HepG2 (cell line): ENCODE data around the gene XPO5. TPM values are rescaled to one million over a fixed set of nuclear protein-coding genes. Genes with fewer than 3 reads are reported as not detected.

ENCODE experiments used
- ATF7 ChIP-seq, 2 experiments: fragments of 450-650 bp in 1 of 2; sonication (generic) in 1 of 2; formaldehyde crosslinking in 1 of 2; IDR thresholded peaks; 2 replicates each; pipeline versions ENCODE4 v1.4.0 to v1.6.1; 2016 to 2020; ENCODE audit warnings: antibody characterized with exemption in 1 of 2, mild to moderate bottlenecking in 1 of 2, missing genetic modification reagents in 1 of 2
- ATRX ChIP-seq: sonication (generic); formaldehyde crosslinking; IDR thresholded peaks from 2 replicates; pipeline ENCODE4 v1.4.0; 2020; ENCODE audit warnings: missing genetic modification reagents, borderline replicate concordance
- DNMT3B ChIP-seq: conservative IDR thresholded peaks from 2 replicates; pipeline ENCODE4 v1.6.1; 2016; ENCODE audit warnings: missing biosample characterization, control low read depth
- GLI4 ChIP-seq: sonication (generic); formaldehyde crosslinking; IDR thresholded peaks from 2 replicates; pipeline ENCODE4 v1.5.1; 2020; ENCODE audit warnings: missing genetic modification reagents, mild to moderate bottlenecking, moderate library complexity, borderline replicate concordance
- HNF4G ChIP-seq, 2 experiments: sonication (generic) in 1 of 2; formaldehyde crosslinking in 1 of 2; IDR thresholded peaks; 2 replicates each; pipeline versions ENCODE4 v1.4.0 to v1.6.1; 2011 to 2020; ENCODE audit warnings: borderline replicate concordance in 2 of 2, low read depth in 2 of 2, mild to moderate bottlenecking in 2 of 2, low read length in 1 of 2, missing genetic modification reagents in 1 of 2, moderate library complexity in 1 of 2
- HOXA3 ChIP-seq: sonication (generic); formaldehyde crosslinking; IDR thresholded peaks from 2 replicates; pipeline ENCODE4 v1.5.0; 2020; ENCODE audit warnings: missing genetic modification reagents
- JUND ChIP-seq: sonication (generic); formaldehyde crosslinking; IDR thresholded peaks from 2 replicates; pipeline ENCODE4 v1.8.0; 2022; ENCODE audit warnings: mild to moderate bottlenecking, missing genetic modification reagents
- MAX ChIP-seq: IDR thresholded peaks from 2 replicates; pipeline ENCODE4 v1.6.1; 2012; ENCODE audit warnings: inconsistent platforms
- POLR2G ChIP-seq: fragments of 200-400 bp; formaldehyde crosslinking; IDR thresholded peaks from 2 replicates; pipeline ENCODE4 v1.6.1; 2018; ENCODE audit warnings: mild to moderate bottlenecking, low read depth, low read length, moderate library complexity
- PRDM4 ChIP-seq: sonication (generic); formaldehyde crosslinking; IDR thresholded peaks from 2 replicates; pipeline ENCODE4 v1.9.0; 2021; ENCODE audit warnings: missing genetic modification reagents, borderline replicate concordance
- REPIN1 ChIP-seq: sonication (generic); formaldehyde crosslinking; IDR thresholded peaks from 2 replicates; pipeline ENCODE4 v1.8.0; 2022; ENCODE audit warnings: missing genetic modification reagents, low read depth, mild to moderate bottlenecking, borderline replicate concordance
- SIN3A ChIP-seq: IDR thresholded peaks from 2 replicates; pipeline ENCODE4 v1.6.1; 2011; ENCODE audit warnings: low read depth, mild to moderate bottlenecking, control low read depth, low read length, borderline replicate concordance
- U2AF1 ChIP-seq: fragments of 200-400 bp; formaldehyde crosslinking; optimal IDR thresholded peaks from 2 replicates; pipeline ENCODE3; 2017; ENCODE audit warnings: mild to moderate bottlenecking, low read depth, low read length
- ZEB1 ChIP-seq: IDR thresholded peaks from 2 replicates; pipeline ENCODE4 v1.6.1; 2012; ENCODE audit warnings: mild to moderate bottlenecking, low read depth, inconsistent platforms; ENCODE audit not compliant: insufficient replicate concordance
- ZFP41 ChIP-seq: sonication (generic); formaldehyde crosslinking; IDR thresholded peaks from 2 replicates; pipeline ENCODE4 v1.4.0; 2020; ENCODE audit warnings: mild to moderate bottlenecking, missing genetic modification reagents, borderline replicate concordance
- ZNF501 ChIP-seq: sonication (generic); formaldehyde crosslinking; IDR thresholded peaks from 2 replicates; pipeline ENCODE4 v1.5.1; 2020; ENCODE audit warnings: mild to moderate bottlenecking, moderate library complexity, missing genetic modification reagents
- ZNF543 ChIP-seq: sonication (generic); formaldehyde crosslinking; IDR thresholded peaks from 2 replicates; pipeline ENCODE4 v1.4.0; 2020; ENCODE audit warnings: mild to moderate bottlenecking, missing genetic modification reagents
- ZNF577 ChIP-seq: sonication (generic); formaldehyde crosslinking; IDR thresholded peaks from 2 replicates; pipeline ENCODE4 v1.4.0; 2020; ENCODE audit warnings: mild to moderate bottlenecking, low read depth, missing genetic modification reagents, borderline replicate concordance
- ZNF652 ChIP-seq: IDR thresholded peaks from 2 replicates; pipeline ENCODE4 v1.6.1; 2016; ENCODE audit warnings: low read depth, borderline replicate concordance
- ZNF781 ChIP-seq: sonication (generic); formaldehyde crosslinking; IDR thresholded peaks from 2 replicates; pipeline ENCODE4 v1.5.1; 2020; ENCODE audit warnings: borderline replicate concordance, mild to moderate bottlenecking, missing genetic modification reagents; ENCODE audit errors: not compliant biosample characterization
- ZSCAN20 ChIP-seq: sonication (generic); formaldehyde crosslinking; IDR thresholded peaks from 2 replicates; pipeline ENCODE4 v1.4.0; 2020; ENCODE audit warnings: missing genetic modification reagents, mild to moderate bottlenecking, borderline replicate concordance
- polyA plus RNA-seq, 8 experiments: library from polyadenylated mRNA; depleted of rRNA in 3 of 8; stranded (reverse) in 7 of 8; unstranded in 1 of 8; fragments of >200 nt; fragmentation: Illumina TruSeq in 4 of 8; extraction: Trizol in 4 of 8; gene quantifications; 2 replicates each; pipeline versions ENCODE4 v1.2.1 to v1.2.3, GENCODE V29; 2011 to 2016; ENCODE audit warnings: low read depth in 4 of 8, missing spikeins in 1 of 8, mixed read lengths in 1 of 8; ENCODE audit not compliant: insufficient read depth in 1 of 8
- total RNA-seq, 5 experiments: library from RNA; depleted of rRNA; stranded (reverse); fragments of >200 nt; fragmentation: Illumina TruSeq; extraction: Trizol; gene quantifications; 2 replicates each; pipeline ENCODE4 v1.2.3, GENCODE V29; 2016; ENCODE audit warnings: low read depth in 1 of 5

The XPO5 gene
- total and polyA plus RNA-seq, 2 of the 13 experiments (the other 11 are each of a cell fraction or from before 2014, with no cell fraction given), result 52.2 to 68.0 TPM

GRCh38 chr6:43516697-43517504 lies 58.9 kb downstream of the XPO5 start, which contains the start of the genes POLR1C and YIPF3 (continued):
- peak; percentile 57 for TF ChIP-seq ZNF781 (CRISPR knock-in tag)
- TF ChIP-seq ZNF652 (CRISPR knock-in tag), result no peak
- peak; percentile 96 for TF ChIP-seq MAX
- peak; percentile 97 for TF ChIP-seq SIN3A
- peak; percentile 98 for TF ChIP-seq POLR2G
- peak; percentile 74 for TF ChIP-seq ZNF543 (CRISPR knock-in tag)
- 0 out of 2 replicates have a peak, but pooled peaks have one; percentile 58 for TF ChIP-seq ZFP41
- peak; percentile 96 for TF ChIP-seq U2AF1
- no peak for TF ChIP-seq HNF4G (IDR thresholded peaks at IDR 0.05; ENCODE audit: borderline replicate concordance, low read depth, low read length)
- TF ChIP-seq HNF4G (CRISPR knock-in tag; IDR thresholded peaks at IDR 0.05; ENCODE audit: borderline replicate concordance, low read depth), result peak; percentile 69; the same call in 1 of the 2 replicates
- TF ChIP-seq ZEB1, result peak; percentile 57
- peak; percentile 82; the same call in 1 of the 2 replicates for TF ChIP-seq REPIN1 (CRISPR knock-in tag)
- TF ChIP-seq ATF7 (IDR thresholded peaks at IDR 0.05), result no peak
- TF ChIP-seq ATF7 (CRISPR knock-in tag; IDR thresholded peaks at IDR 0.05), result no peak
- peak; percentile 37; the same call in 1 of the 2 replicates for TF ChIP-seq ZSCAN20 (CRISPR knock-in tag)
- TF ChIP-seq GLI4 (CRISPR knock-in tag), result no peak
- TF ChIP-seq DNMT3B (CRISPR knock-in tag), result 0 out of 2 replicates have a peak, but pooled peaks have one; percentile 40
- TF ChIP-seq HOXA3 (CRISPR knock-in tag), result peak; percentile 93
- peak; percentile 100 for TF ChIP-seq ZNF501 (CRISPR knock-in tag)
- TF ChIP-seq PRDM4, result no peak
- 0 out of 2 replicates have a peak, but pooled peaks have one; percentile 25 for TF ChIP-seq JUND (CRISPR knock-in tag)
- TF ChIP-seq ATRX (CRISPR knock-in tag), result no peak
- TF ChIP-seq ZNF577 (CRISPR knock-in tag), result 0 out of 2 replicates have a peak, but pooled peaks have one; percentile 23
